Measurements from ENCODE around the gene FGD1. TPM values are rescaled to one million over a fixed set of nuclear protein-coding genes. Genes with fewer than 3 reads are reported as not detected.

Gene FGD1
- total RNA-seq, 1 experiment from 2014 or later, result 9.9 TPM

DNA sequence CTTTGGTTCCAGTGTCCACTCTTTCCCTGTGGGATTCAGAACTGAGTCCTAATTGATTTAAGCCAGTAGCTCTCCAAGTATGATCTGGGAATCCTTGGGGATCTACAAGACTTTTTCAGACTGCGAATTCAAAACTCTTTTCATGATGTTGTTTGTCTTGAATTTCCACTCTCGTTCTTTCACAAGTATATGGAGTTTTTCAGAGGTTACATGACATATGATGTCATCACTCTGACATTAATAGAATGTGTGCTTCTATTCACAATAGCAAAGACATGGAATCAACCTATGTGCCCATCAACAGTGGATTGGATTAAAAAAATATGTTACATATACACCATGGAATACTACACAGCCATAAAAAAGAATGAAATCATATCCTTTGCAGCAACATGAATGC, 79.1 kb downstream of the FGD1 start:
- CTCF ChIA-PET, result no interaction called here
- Histone ChIP-seq H3K4me3 (ENCODE audit: low read length) (no peak overlapping the region), H3K27me3 (ENCODE audit: low read length) (no peaks in the 10 kb centered on the region)

DNA sequence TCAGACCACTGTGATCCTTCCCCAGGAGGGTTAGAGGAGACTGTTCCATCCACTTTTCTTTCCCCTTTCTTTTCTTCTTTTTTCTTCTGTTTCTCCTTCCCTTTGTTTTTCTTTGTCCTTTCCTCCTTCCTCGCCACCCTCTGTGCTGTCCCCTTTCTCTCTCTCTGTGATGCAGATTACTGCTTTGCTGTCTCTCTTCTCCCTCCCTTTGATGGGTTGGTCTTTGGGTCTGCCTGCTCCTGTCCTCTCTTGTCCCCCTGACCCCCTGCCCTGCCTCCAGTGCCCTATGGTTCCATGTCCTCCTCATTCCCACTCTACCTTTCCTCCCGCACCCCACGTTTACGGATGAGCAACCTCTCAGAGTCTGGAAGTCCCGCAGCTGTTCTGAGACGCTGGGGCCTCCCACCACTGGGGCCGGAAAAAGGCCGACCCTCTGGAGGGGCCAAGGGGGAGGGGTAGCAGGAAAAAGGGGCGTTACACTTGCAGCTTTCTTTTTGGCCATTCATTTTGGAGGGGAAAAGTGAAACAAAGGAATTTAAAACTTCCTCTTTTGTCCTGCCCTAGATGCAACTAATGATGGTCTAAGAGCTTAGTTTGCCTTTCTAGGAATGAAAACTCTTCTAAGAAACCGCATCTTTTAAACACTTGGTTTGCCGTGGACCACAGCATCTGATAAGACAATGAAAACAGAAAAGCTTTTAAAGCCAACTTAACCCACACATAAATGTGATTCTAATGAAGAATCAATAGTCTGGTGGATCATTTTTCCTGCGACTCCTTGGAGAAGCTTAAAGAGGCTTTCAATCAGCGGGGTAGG, 80.3 kb downstream of the FGD1 start:
- no peak overlapping the region for H2AFZ ChIP-seq (ENCODE audit: low read length)
- H3K36me3 ChIP-seq (ENCODE audit: low read depth, low read length), result no peaks in the 10 kb centered on the region
- H3K9me3 ChIP-seq (ENCODE audit: low read length), result no peaks in the 10 kb centered on the region
- intact Hi-C loops (cut with micrococcal nuclease), result no loop called here
- no peaks in the 10 kb centered on the region for H3K79me2 ChIP-seq (ENCODE audit: low read length)
- CTCF ChIA-PET, result no interaction called here
- DNase-seq (no peak), ATAC-seq (no peak)
- H3K9me2 ChIP-seq (replicated peaks; ENCODE audit: low read length), result no peaks in the 10 kb centered on the region
- no peaks in the 10 kb centered on the region for H3K27me3 ChIP-seq (ENCODE audit: low read length)
- no TSS peak for BruUV-seq (replicated peaks)
- no peak overlapping the region for H3K9ac ChIP-seq (ENCODE audit: low read length)
- H3F3A ChIP-seq (ENCODE audit: low read length, unreplicated experiment), result no peaks in the 10 kb centered on the region
- TF ChIP-seq, protein P1, sequence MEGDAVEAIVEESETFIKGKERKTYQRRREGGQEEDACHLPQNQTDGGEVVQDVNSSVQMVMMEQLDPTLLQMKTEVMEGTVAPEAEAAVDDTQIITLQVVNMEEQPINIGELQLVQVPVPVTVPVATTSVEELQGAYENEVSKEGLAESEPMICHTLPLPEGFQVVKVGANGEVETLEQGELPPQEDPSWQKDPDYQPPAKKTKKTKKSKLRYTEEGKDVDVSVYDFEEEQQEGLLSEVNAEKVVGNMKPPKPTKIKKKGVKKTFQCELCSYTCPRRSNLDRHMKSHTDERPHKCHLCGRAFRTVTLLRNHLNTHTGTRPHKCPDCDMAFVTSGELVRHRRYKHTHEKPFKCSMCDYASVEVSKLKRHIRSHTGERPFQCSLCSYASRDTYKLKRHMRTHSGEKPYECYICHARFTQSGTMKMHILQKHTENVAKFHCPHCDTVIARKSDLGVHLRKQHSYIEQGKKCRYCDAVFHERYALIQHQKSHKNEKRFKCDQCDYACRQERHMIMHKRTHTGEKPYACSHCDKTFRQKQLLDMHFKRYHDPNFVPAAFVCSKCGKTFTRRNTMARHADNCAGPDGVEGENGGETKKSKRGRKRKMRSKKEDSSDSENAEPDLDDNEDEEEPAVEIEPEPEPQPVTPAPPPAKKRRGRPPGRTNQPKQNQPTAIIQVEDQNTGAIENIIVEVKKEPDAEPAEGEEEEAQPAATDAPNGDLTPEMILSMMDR (conservative IDR thresholded peaks at IDR 0.05; ENCODE audit: low read depth, low read length), result no peak
- TF ChIP-seq EZH2phosphoT487 (IDR thresholded peaks at IDR 0.05; ENCODE audit: borderline replicate concordance, low read length) (no peak), EZH2 (IDR thresholded peaks at IDR 0.05; ENCODE audit: low read length, unreplicated experiment) (no peak)
- no peaks in the 10 kb centered on the region for H3K4me1 ChIP-seq (ENCODE audit: insufficient read depth, low read length)
- no peak overlapping the region for H3K4me3 ChIP-seq (ENCODE audit: low read length)
- H4K20me1 ChIP-seq (ENCODE audit: low read length), result no peaks in the 10 kb centered on the region
- H3K27ac ChIP-seq (ENCODE audit: low read length), result no peak overlapping the region
- POLR2A ChIA-PET (ENCODE audit: unreplicated experiment), result no interaction called here
- no peak overlapping the region for H3K4me2 ChIP-seq (ENCODE audit: low read length)

More for the DNA sequence above, 79.1 kb downstream of the FGD1 start:
- Histone ChIP-seq H3K9me3 (ENCODE audit: low read length) (no peaks in the 10 kb centered on the region), H3K36me3 (ENCODE audit: low read depth, low read length) (no peaks in the 10 kb centered on the region), H4K20me1 (ENCODE audit: low read length) (no peaks in the 10 kb centered on the region), H3K9me2 (replicated peaks; ENCODE audit: low read length) (no peaks in the 10 kb centered on the region), H3K4me1 (ENCODE audit: insufficient read depth, low read length) (no peaks in the 10 kb centered on the region), H3F3A (ENCODE audit: low read length, unreplicated experiment) (no peaks in the 10 kb centered on the region), H3K9ac (ENCODE audit: low read length) (no peak overlapping the region), H2AFZ (ENCODE audit: low read length) (no peak overlapping the region), H3K4me2 (ENCODE audit: low read length) (no peak overlapping the region), H3K79me2 (ENCODE audit: low read length) (no peaks in the 10 kb centered on the region), H3K27ac (ENCODE audit: low read length) (no peak overlapping the region)
- POLR2A ChIA-PET (ENCODE audit: unreplicated experiment), result no interaction called here
- ATAC-seq (no peak), DNase-seq (no peak)
- TF ChIP-seq EZH2phosphoT487 (IDR thresholded peaks at IDR 0.05; ENCODE audit: borderline replicate concordance, low read length), result no peak
- TF ChIP-seq EZH2 (IDR thresholded peaks at IDR 0.05; ENCODE audit: low read length, unreplicated experiment), result no peak
- TF ChIP-seq, protein P1 (conservative IDR thresholded peaks at IDR 0.05; ENCODE audit: low read depth, low read length), result no peak
- intact Hi-C loops (cut with micrococcal nuclease), result no loop called here
- BruUV-seq (replicated peaks), result no TSS peak

DNA sequence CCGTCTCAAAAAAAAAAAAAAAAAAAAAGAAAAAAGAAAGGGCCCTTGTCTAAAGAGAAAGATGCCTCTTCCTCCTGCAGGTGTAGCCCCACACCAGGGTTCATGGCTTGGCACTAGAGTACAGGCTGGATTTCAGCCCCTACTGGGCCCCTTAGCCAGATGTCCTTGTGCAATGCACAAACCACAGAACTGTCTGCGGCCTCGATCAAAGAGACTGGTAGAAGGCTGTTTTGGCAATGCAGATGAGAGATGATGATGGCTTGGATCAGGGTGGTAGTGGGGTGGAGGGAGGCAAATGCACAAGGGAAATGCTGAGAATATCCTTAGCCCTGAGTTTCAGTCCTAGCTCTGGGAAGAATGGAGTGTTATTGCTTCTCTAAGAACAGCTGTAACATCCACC, 82.3 kb downstream of the FGD1 start:
- H3K4me3 ChIP-seq (ENCODE audit: low read length), result no peak overlapping the region
- H2AFZ ChIP-seq (ENCODE audit: low read length), result no peak overlapping the region
- no peaks in the 10 kb centered on the region for H3K36me3 ChIP-seq (ENCODE audit: low read depth, low read length)
- no peak overlapping the region for H3K9ac ChIP-seq (ENCODE audit: low read length)
- ChIA-PET CTCF (no interaction called here), POLR2A (ENCODE audit: unreplicated experiment) (no interaction called here)
- no peaks in the 10 kb centered on the region for H3K27me3 ChIP-seq (ENCODE audit: low read length)
- H3F3A ChIP-seq (ENCODE audit: low read length, unreplicated experiment), result no peaks in the 10 kb centered on the region
- no TSS peak for BruUV-seq (replicated peaks)
- DNase-seq, result no peak
- TF ChIP-seq EZH2 (IDR thresholded peaks at IDR 0.05; ENCODE audit: low read length, unreplicated experiment) (no peak), EZH2phosphoT487 (IDR thresholded peaks at IDR 0.05; ENCODE audit: borderline replicate concordance, low read length) (no peak)
- TF ChIP-seq, protein P1 (conservative IDR thresholded peaks at IDR 0.05; ENCODE audit: low read depth, low read length), result no peak
- no peak for ATAC-seq
- no peaks in the 10 kb centered on the region for H3K9me2 ChIP-seq (replicated peaks; ENCODE audit: low read length)
- no peaks in the 10 kb centered on the region for H4K20me1 ChIP-seq (ENCODE audit: low read length)
- no peaks in the 10 kb centered on the region for H3K79me2 ChIP-seq (ENCODE audit: low read length)
- no peaks in the 10 kb centered on the region for H3K9me3 ChIP-seq (ENCODE audit: low read length)
- intact Hi-C loops (cut with micrococcal nuclease), result no loop called here
- no peak overlapping the region for H3K4me2 ChIP-seq (ENCODE audit: low read length)
- no peak overlapping the region for H3K27ac ChIP-seq (ENCODE audit: low read length)
- no peaks in the 10 kb centered on the region for H3K4me1 ChIP-seq (ENCODE audit: insufficient read depth, low read length)

Measured in PC-3 (cell line).